Endothelial cell of umbilical vein (primary cell): ENCODE data around the gene UGT1A3. TPM values are rescaled to one million over a fixed set of nuclear protein-coding genes. Genes with fewer than 3 reads are reported as not detected.

Experiments
- BruUV-seq: library from RNA; stranded (reverse); fragments of 400-500 nt; replicated peaks from 2 replicates; lab custom pipeline; 2021; lab: Mats Ljungman, UMichigan
- CTCF ChIA-PET: fragments of 300-600, 350-600 bp; sonication (Branson Sonifier 250); formaldehyde crosslinking; loops from one replicate; lab custom pipeline; 2021; ENCODE audit warnings: antibody characterized with exemption, inconsistent platforms; lab: Charles Lee
- POLR2A ChIA-PET: fragments of 300-600, 350-600 bp; sonication (Branson Sonifier 250); formaldehyde crosslinking; loops from one replicate; lab custom pipeline; 2021; ENCODE audit warnings: antibody characterized with exemption, inconsistent platforms; lab: Charles Lee
- DNase-seq: peaks from one replicate; pipeline ENCODE4 v3.0.0-alpha.2; 2011; ENCODE audit warnings: low read depth, low spot score
- FAIRE-seq: peaks from 2 replicates; lab custom pipeline; 2011; peaks lifted over from hg19 to GRCh38; lab: Jason Lieb, UNC
- H2AFZ ChIP-seq: 2 replicates; pipeline ENCODE4 v1.6.0; 2012; ENCODE audit warnings: low read depth, low read length, control low read depth, inconsistent platforms
- H3K27ac ChIP-seq: 2 replicates; pipeline ENCODE4 v1.5.1; 2011; ENCODE audit warnings: low read depth, mild to moderate bottlenecking, control low read depth, low read length, moderate library complexity; ENCODE audit not compliant: insufficient read depth
- H3K27me3 ChIP-seq, 2 experiments: 2 replicates each; pipeline versions ENCODE4 v1.6.0 to v1.6.1; 2011; ENCODE audit warnings: low read length in 2 of 2, mixed read lengths in 1 of 2; ENCODE audit not compliant: control insufficient read depth in 2 of 2, insufficient read depth in 2 of 2
- H3K36me3 ChIP-seq, 2 experiments: 2 replicates in 1 of 2; 3 replicates in 1 of 2; pipeline ENCODE4 v1.5.1; 2011; ENCODE audit warnings: low read length in 2 of 2, mild to moderate bottlenecking in 1 of 2, moderate library complexity in 1 of 2; ENCODE audit not compliant: control insufficient read depth in 2 of 2, insufficient read depth in 2 of 2; ENCODE audit errors: extremely low read depth in 1 of 2
- H3K4me1 ChIP-seq: 3 replicates; pipeline ENCODE4 v1.5.1; 2011; ENCODE audit warnings: mild to moderate bottlenecking, low read length; ENCODE audit not compliant: control insufficient read depth, insufficient read depth; ENCODE audit errors: extremely low read depth
- H3K4me2 ChIP-seq: 2 replicates; pipeline ENCODE4 v1.6.1; 2011; ENCODE audit warnings: low read length, control low read depth, mixed read lengths; ENCODE audit not compliant: insufficient read depth
- H3K4me3 ChIP-seq, 3 experiments: fragments of 200-600 bp in 1 of 3; sonication (generic), shearing (Covaris generic) in 1 of 3; replicated peaks in 1 of 3; 2 replicates each; pipeline ENCODE4 v1.5.1; 2011 to 2016; ENCODE audit warnings: control low read depth in 3 of 3, low read length in 3 of 3, mild to moderate bottlenecking in 2 of 3, inconsistent platforms in 1 of 3, low read depth in 1 of 3, moderate library complexity in 1 of 3; ENCODE audit not compliant: insufficient read depth in 1 of 3
- H3K79me2 ChIP-seq: 2 replicates; pipeline ENCODE4 v1.6.0; 2012; ENCODE audit warnings: low read length, inconsistent platforms; ENCODE audit not compliant: control insufficient read depth, insufficient read depth
- H3K9ac ChIP-seq: replicated peaks from 2 replicates; pipeline ENCODE3; 2011; ENCODE audit warnings: low read length, control low read depth; ENCODE audit not compliant: insufficient read depth; ENCODE audit errors: extremely low read depth
- H3K9me1 ChIP-seq: replicated peaks from 3 replicates; pipeline ENCODE4 v1.6.0; 2011; ENCODE audit warnings: mild to moderate bottlenecking, low read length; ENCODE audit not compliant: control insufficient read depth, insufficient read depth; ENCODE audit errors: extremely low read depth
- H3K9me3 ChIP-seq: replicated peaks from 2 replicates; pipeline ENCODE4 v1.5.1; 2012; ENCODE audit warnings: low read length, inconsistent platforms; ENCODE audit not compliant: control insufficient read depth, insufficient read depth
- H4K20me1 ChIP-seq: replicated peaks from 2 replicates; pipeline ENCODE3; 2011; ENCODE audit warnings: mild to moderate bottlenecking, low read length; ENCODE audit not compliant: control insufficient read depth, insufficient read depth; ENCODE audit errors: extremely low read depth
- CTCF ChIP-seq, 2 donors: IDR thresholded peaks; 1 replicate in 1 of 2; 2 replicates in 1 of 2; pipeline ENCODE4 v1.5.1; 2011; ENCODE audit warnings: low read length in 2 of 2, mild to moderate bottlenecking in 2 of 2, moderate library complexity in 2 of 2, control low read depth in 1 of 2, inconsistent platforms in 1 of 2, low read depth in 1 of 2; ENCODE audit not compliant: insufficient read depth in 1 of 2; ENCODE audit errors: extremely low read depth in 1 of 2
- EZH2 ChIP-seq: IDR thresholded peaks from 2 replicates; pipeline ENCODE4 v1.6.1; 2012; ENCODE audit warnings: borderline replicate concordance, low read depth, mild to moderate bottlenecking, moderate library complexity, low read length, inconsistent platforms; ENCODE audit not compliant: severe bottlenecking
- FOS ChIP-seq: IDR thresholded peaks from 2 replicates; pipeline ENCODE4 v1.6.1; 2011; ENCODE audit warnings: mild to moderate bottlenecking, low read length, moderate library complexity, borderline replicate concordance; ENCODE audit not compliant: insufficient read depth
- GATA2 ChIP-seq: IDR thresholded peaks from 2 replicates; pipeline ENCODE4 v1.7.0; 2011; ENCODE audit warnings: low read depth, mild to moderate bottlenecking, moderate library complexity, mixed read lengths, low read length; ENCODE audit not compliant: insufficient read length, insufficient read depth
- JUN ChIP-seq: IDR thresholded peaks from 2 replicates; pipeline ENCODE4 v1.6.1; 2011; ENCODE audit warnings: borderline replicate concordance, low read depth; ENCODE audit not compliant: insufficient read length, insufficient read depth
- MAX ChIP-seq: IDR thresholded peaks from 2 replicates; pipeline ENCODE4 v1.6.1; 2011; ENCODE audit not compliant: insufficient read depth, insufficient read length
- MYC ChIP-seq: IDR thresholded peaks from one replicate; pipeline ENCODE4 v1.6.1; 2011; ENCODE audit warnings: mild to moderate bottlenecking, low read depth, low read length
- POLR2A ChIP-seq: IDR thresholded peaks from 2 replicates; pipeline ENCODE4 v1.6.1; 2012; ENCODE audit warnings: low read depth, mild to moderate bottlenecking, control low read depth, low read length
- POLR2AphosphoS5 ChIP-seq: IDR thresholded peaks from 2 replicates; pipeline ENCODE4 v1.6.1; 2012; ENCODE audit warnings: low read depth, mild to moderate bottlenecking, control low read depth, low read length, moderate library complexity; ENCODE audit not compliant: insufficient read depth
- dilution Hi-C: fragments of 300-500 bp; cut with MboI; formaldehyde crosslinking; loops from one replicate; pipeline ENCODE4 v1.15.0; 2019; ENCODE audit warnings: low sequenced_read_pairs; ENCODE audit not compliant: extremely low pct_ligation_motif_present
- intact Hi-C: fragments of 100-400 bp; cut with micrococcal nuclease; formaldehyde crosslinking; loops from one replicate; pipeline ENCODE4 v1.10.0; 2022
- polyA plus RNA-seq, 4 experiments: library from polyadenylated mRNA; depleted of rRNA in 3 of 4; stranded (reverse) in 3 of 4; unstranded in 1 of 4; fragments of >200 nt; gene quantifications; 2 replicates each; pipeline versions ENCODE4 v1.2.1 to v1.2.3, GENCODE V29; 2011 to 2012; ENCODE audit warnings: missing spikeins in 1 of 4
- total RNA-seq: library from RNA; stranded (reverse); gene quantifications from 2 replicates; pipeline ENCODE4 v1.2.3, GENCODE V29; 2021

Gene UGT1A3
- total and polyA plus RNA-seq, 2 donors (not counting 3 experiments of a cell fraction or from before 2014, with no cell fraction given), result not detected

- Histone ChIP-seq H3K27me3 (no peaks in the 10 kb centered on the region), H3K4me2 (no peak overlapping the region), H2AFZ (no peak overlapping the region), H3K27ac (peak overlapping the region; percentile 95), H3K9me1 (no peaks in the 10 kb centered on the region), H3K9me3 (no peaks in the 10 kb centered on the region), H3K4me1 (peaks cover 4% of the 10 kb centered on the region), H3K4me3 (no peak overlapping the region), H3K36me3 (no peaks in the 10 kb centered on the region), H3K79me2 (no peaks in the 10 kb centered on the region), H4K20me1 (no peaks in the 10 kb centered on the region), H3K9ac (peak overlapping the region; percentile 62)
- CTCF ChIA-PET, result interaction anchor here (1.0 to 3.5 kb wide), 3 partner anchors 12 to 252 kb away, joined by 3 to 14 read pairs (median 5); partner anchors contain the start of gene UGT1A5
- dilution Hi-C loops (no loop called here), intact Hi-C loops (loop anchor here (1.0 kb wide), 1 partner anchor 10 kb away; no protein-coding TSS in a partner anchor)
- TF ChIP-seq POLR2AphosphoS5 (no peak), GATA2 (no peak), MAX (no peak), MYC (no peak), JUN (no peak), POLR2A (no peak), EZH2 (no peak), FOS (no peak), CTCF (IDR thresholded peaks at IDR 0.05; ENCODE audit: extremely low read depth in 1 of 2, insufficient read depth in 1 of 2, low read depth in 1 of 2, low read length in 2 of 2) (no peak)
- BruUV-seq, result no TSS peak
- POLR2A ChIA-PET, result interaction anchor here (0.8 kb wide), 1 partner anchor 213 kb away, joined by 3 read pairs; no protein-coding TSS in a partner anchor
- no peak for FAIRE-seq
- DNase-seq, result peak; percentile 24
Measured at GRCh38 chr2:233699424-233700027, 29.3 kb upstream of the UGT1A3 start.
